Activated naive CD4-positive, alpha-beta T cell treated with anti-CD3 and anti-CD28 coated beads, Interleukin-2, amount 50 U/mL, for 24 hours (primary cell): ENCODE measurements around the gene CELSR1.

Source experiments
- H3K27ac Mint-ChIP-seq: one replicate; pipeline ENCODE4 v1.8.0; 2021; ENCODE audit warnings: mild to moderate bottlenecking, mixed read lengths
- H3K27me3 Mint-ChIP-seq: one replicate; pipeline ENCODE4 v1.8.0; 2021; ENCODE audit warnings: mixed read lengths
- H3K36me3 Mint-ChIP-seq: one replicate; pipeline ENCODE4 v1.8.0; 2021; ENCODE audit warnings: mixed read lengths
- H3K4me1 Mint-ChIP-seq: one replicate; pipeline ENCODE4 v1.8.0; 2021; ENCODE audit warnings: mixed read lengths
- H3K4me3 Mint-ChIP-seq: one replicate; pipeline ENCODE4 v1.8.0; 2021; ENCODE audit warnings: mild to moderate bottlenecking, mixed read lengths
- H3K9me3 Mint-ChIP-seq: one replicate; pipeline ENCODE4 v1.8.0; 2021; ENCODE audit warnings: mixed read lengths

The CELSR1 gene

GRCh38 chr22:46382524-46382923, 154.9 kb downstream of the CELSR1 start:
- no peaks in the 10 kb centered on the region for H3K9me3 Mint-ChIP-seq
- no peak overlapping the region for H3K27ac Mint-ChIP-seq
- H3K27me3 Mint-ChIP-seq = no peaks in the 10 kb centered on the region
- H3K36me3 Mint-ChIP-seq = no peaks in the 10 kb centered on the region
- no peak overlapping the region for H3K4me3 Mint-ChIP-seq
- H3K4me1 Mint-ChIP-seq = no peaks in the 10 kb centered on the region

- Mint-ChIP-seq H3K9me3 (no peaks in the 10 kb centered on the region), H3K36me3 (no peaks in the 10 kb centered on the region), H3K27me3 (no peaks in the 10 kb centered on the region), H3K4me3 (no peak overlapping the region), H3K27ac (no peak overlapping the region), H3K4me1 (no peaks in the 10 kb centered on the region)
Measured at GRCh38 chr22:46381731-46382130, 155.7 kb downstream of the CELSR1 start.

- no peaks in the 10 kb centered on the region for H3K36me3 Mint-ChIP-seq
- no peak overlapping the region for H3K4me3 Mint-ChIP-seq
- H3K9me3 Mint-ChIP-seq = peaks cover under 1% of the 10 kb centered on the region
- no peak overlapping the region for H3K27ac Mint-ChIP-seq
- H3K4me1 Mint-ChIP-seq = no peaks in the 10 kb centered on the region
- H3K27me3 Mint-ChIP-seq = no peaks in the 10 kb centered on the region
Measured at GRCh38 chr22:46381142-46381541, 156.3 kb downstream of the CELSR1 start.

- peaks cover 6% of the 10 kb centered on the region for H3K9me3 Mint-ChIP-seq
- H3K36me3 Mint-ChIP-seq = peaks cover 3% of the 10 kb centered on the region
- H3K4me3 Mint-ChIP-seq = no peak overlapping the region
- H3K27ac Mint-ChIP-seq = no peak overlapping the region
- no peaks in the 10 kb centered on the region for H3K27me3 Mint-ChIP-seq
- no peaks in the 10 kb centered on the region for H3K4me1 Mint-ChIP-seq
Measured at GRCh38 chr22:46380581-46380980, 156.8 kb downstream of the CELSR1 start.

GRCh38 chr22:46380069-46380468, 157.4 kb downstream of the CELSR1 start:
- Mint-ChIP-seq H3K36me3 (peaks cover 3% of the 10 kb centered on the region), H3K9me3 (peaks cover 6% of the 10 kb centered on the region), H3K4me1 (no peaks in the 10 kb centered on the region), H3K27me3 (no peaks in the 10 kb centered on the region), H3K27ac (peak overlapping the region; percentile 12), H3K4me3 (no peak overlapping the region)

- H3K4me1 Mint-ChIP-seq = peaks cover 2% of the 10 kb centered on the region
- H3K27me3 Mint-ChIP-seq = no peaks in the 10 kb centered on the region
- peaks cover 6% of the 10 kb centered on the region for H3K9me3 Mint-ChIP-seq
- no peak overlapping the region for H3K4me3 Mint-ChIP-seq
- no peak overlapping the region for H3K27ac Mint-ChIP-seq
- H3K36me3 Mint-ChIP-seq = peaks cover 3% of the 10 kb centered on the region
Measured at GRCh38 chr22:46379066-46379930, 158.1 kb downstream of the CELSR1 start.

GRCh38 chr22:46378426-46379065, 158.9 kb downstream of the CELSR1 start:
- Mint-ChIP-seq H3K4me1 (peaks cover 10% of the 10 kb centered on the region), H3K27ac (no peak overlapping the region), H3K4me3 (no peak overlapping the region), H3K9me3 (peaks cover 6% of the 10 kb centered on the region), H3K36me3 (peaks cover 3% of the 10 kb centered on the region), H3K27me3 (no peaks in the 10 kb centered on the region)

GRCh38 chr22:46377525-46378425, 159.6 kb downstream of the CELSR1 start:
- Mint-ChIP-seq H3K27me3 (no peaks in the 10 kb centered on the region), H3K4me1 (peaks cover 14% of the 10 kb centered on the region), H3K4me3 (no peak overlapping the region), H3K27ac (no peak overlapping the region), H3K36me3 (peaks cover 3% of the 10 kb centered on the region), H3K9me3 (peaks cover 6% of the 10 kb centered on the region)

GRCh38 chr22:46376908-46377524, 160.4 kb downstream of the CELSR1 start:
- no peak overlapping the region for H3K4me3 Mint-ChIP-seq
- H3K27me3 Mint-ChIP-seq = no peaks in the 10 kb centered on the region
- H3K27ac Mint-ChIP-seq = no peak overlapping the region
- peaks cover 18% of the 10 kb centered on the region for H3K4me1 Mint-ChIP-seq
- peaks cover 3% of the 10 kb centered on the region for H3K36me3 Mint-ChIP-seq
- H3K9me3 Mint-ChIP-seq = peaks cover 6% of the 10 kb centered on the region

GRCh38 chr22:46376111-46376510, 161.3 kb downstream of the CELSR1 start:
- Mint-ChIP-seq H3K27ac (no peak overlapping the region), H3K4me3 (no peak overlapping the region), H3K9me3 (peaks cover 6% of the 10 kb centered on the region), H3K27me3 (no peaks in the 10 kb centered on the region), H3K4me1 (peaks cover 24% of the 10 kb centered on the region), H3K36me3 (peaks cover 3% of the 10 kb centered on the region)

- H3K27ac Mint-ChIP-seq = no peak overlapping the region
- H3K4me1 Mint-ChIP-seq = peaks cover 37% of the 10 kb centered on the region
- peaks cover 3% of the 10 kb centered on the region for H3K36me3 Mint-ChIP-seq
- H3K4me3 Mint-ChIP-seq = peak overlapping the region; percentile 30
- H3K27me3 Mint-ChIP-seq = no peaks in the 10 kb centered on the region
- H3K9me3 Mint-ChIP-seq = peaks cover 6% of the 10 kb centered on the region
Measured at GRCh38 chr22:46374663-46375474, 162.6 kb downstream of the CELSR1 start.

GRCh38 chr22:46373921-46374662, 163.3 kb downstream of the CELSR1 start:
- Mint-ChIP-seq H3K4me1 (peaks cover 39% of the 10 kb centered on the region), H3K36me3 (peaks cover 3% of the 10 kb centered on the region), H3K27me3 (no peaks in the 10 kb centered on the region), H3K27ac (no peak overlapping the region), H3K4me3 (peak overlapping the region; percentile 21), H3K9me3 (peaks cover 6% of the 10 kb centered on the region)

- peak overlapping the region; percentile 36 for H3K4me3 Mint-ChIP-seq
- peaks cover 6% of the 10 kb centered on the region for H3K9me3 Mint-ChIP-seq
- no peaks in the 10 kb centered on the region for H3K27me3 Mint-ChIP-seq
- peaks cover 3% of the 10 kb centered on the region for H3K36me3 Mint-ChIP-seq
- peaks cover 39% of the 10 kb centered on the region for H3K4me1 Mint-ChIP-seq
- no peak overlapping the region for H3K27ac Mint-ChIP-seq
Measured at GRCh38 chr22:46373159-46373558, 164.3 kb downstream of the CELSR1 start.

GRCh38 chr22:46372686-46373085, 164.7 kb downstream of the CELSR1 start:
- Mint-ChIP-seq H3K27ac (no peak overlapping the region), H3K27me3 (no peaks in the 10 kb centered on the region), H3K4me1 (peaks cover 39% of the 10 kb centered on the region), H3K9me3 (peaks cover 6% of the 10 kb centered on the region), H3K4me3 (peak overlapping the region; percentile 36), H3K36me3 (peaks cover 3% of the 10 kb centered on the region)
